A549 (cell line): ENCODE results near the gene PTTG2.

Source experiments
- CEBPB ChIP-seq, 2 experiments: fragments of >200 bp in 1 of 2; sonication (Bioruptor Twin) in 1 of 2; formaldehyde crosslinking in 1 of 2; IDR thresholded peaks; 2 replicates each; pipeline ENCODE4 v1.6.1; 2012 to 2016
- CHD2 ChIP-seq: fragments of 150-350 bp; IDR thresholded peaks from 2 replicates; pipeline ENCODE4 v1.6.1; 2014; ENCODE audit warnings: low read length; ENCODE audit not compliant: partially characterized antibody
- CHD4 ChIP-seq: fragments of 200-600 bp; sonication (generic); IDR thresholded peaks from 2 replicates; pipeline ENCODE4 v1.6.1; 2016; ENCODE audit warnings: antibody characterized with exemption, mild to moderate bottlenecking, borderline replicate concordance
- EP300 ChIP-seq, 2 experiments: fragments of >200 bp; sonication (Bioruptor Twin); formaldehyde crosslinking; IDR thresholded peaks; 2 replicates in 1 of 2; 3 replicates in 1 of 2; pipeline ENCODE4 v1.6.1; 2016 to 2017
- ESRRA ChIP-seq: fragments of 150-350 bp; IDR thresholded peaks from 2 replicates; pipeline ENCODE4 v1.6.1; 2014; ENCODE audit warnings: mild to moderate bottlenecking, low read length, borderline replicate concordance
- JUN ChIP-seq, 2 experiments: fragments of >200 bp; sonication (Bioruptor Twin); formaldehyde crosslinking; IDR thresholded peaks; 2 replicates in 1 of 2; 3 replicates in 1 of 2; pipeline ENCODE4 v1.6.1; 2016 to 2017
- JUNB ChIP-seq: fragments of >200 bp; sonication (Bioruptor Twin); formaldehyde crosslinking; IDR thresholded peaks from 2 replicates; pipeline ENCODE4 v1.6.1; 2016
- POLR2A ChIP-seq: IDR thresholded peaks from 2 replicates; pipeline ENCODE4 v1.6.1; 2012; ENCODE audit warnings: mild to moderate bottlenecking, low read length
- RAD21 ChIP-seq, 2 experiments: fragments of >200 bp in 1 of 2; sonication (Bioruptor Twin) in 1 of 2; formaldehyde crosslinking in 1 of 2; IDR thresholded peaks in 1 of 2; conservative IDR thresholded peaks in 1 of 2; 2 replicates in 1 of 2; 3 replicates in 1 of 2; pipeline ENCODE4 v1.6.1; 2012 to 2018; ENCODE audit warnings: inconsistent platforms in 1 of 2
- RCOR1 ChIP-seq: fragments of 150-350 bp; IDR thresholded peaks from 2 replicates; pipeline ENCODE4 v1.6.1; 2014; ENCODE audit warnings: antibody characterized with exemption, low read length, low read depth
- RFX5 ChIP-seq: fragments of 450-650 bp; IDR thresholded peaks from 2 replicates; pipeline ENCODE4 v1.7.1; 2014; ENCODE audit warnings: antibody characterized with exemption, mild to moderate bottlenecking, moderate library complexity
- TF ChIP-seq, protein P1 (sequence below): fragments of >200 bp; sonication (Bioruptor Twin); formaldehyde crosslinking; IDR thresholded peaks from 3 replicates; pipeline ENCODE4 v1.5.1; 2016
- TF ChIP-seq, protein P2 (sequence below): fragments of 150-350 bp; IDR thresholded peaks from 2 replicates; pipeline ENCODE4 v1.6.1; 2014; ENCODE audit warnings: low read depth, mild to moderate bottlenecking, low read length
- TF ChIP-seq, protein P3 (sequence below): fragments of 200-600 bp; sonication (generic); IDR thresholded peaks from 2 replicates; pipeline ENCODE4 v1.6.1; 2016; ENCODE audit warnings: antibody characterized with exemption, mild to moderate bottlenecking, moderate library complexity

DNA sequence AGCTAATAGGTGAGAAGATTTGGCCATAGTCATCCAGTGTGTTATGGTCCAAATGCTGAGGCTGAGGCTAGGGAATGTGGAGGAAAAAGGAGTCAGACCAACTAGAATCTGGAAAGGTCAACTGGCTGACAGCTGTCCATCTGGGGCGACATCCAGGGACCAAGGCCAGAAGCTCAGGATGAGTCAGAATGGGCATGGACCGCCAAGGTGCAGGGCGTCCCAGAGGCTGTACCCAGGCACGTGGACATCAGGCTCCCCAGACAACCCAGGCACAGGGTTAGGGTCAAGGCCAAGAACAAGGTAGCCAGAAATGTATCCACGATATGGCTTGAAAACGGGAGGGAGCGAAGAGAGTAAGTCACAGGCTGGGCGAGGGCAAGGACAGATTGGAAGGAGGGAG lies 26.1 kb upstream of the PTTG2 start:
- TF ChIP-seq, protein P1, sequence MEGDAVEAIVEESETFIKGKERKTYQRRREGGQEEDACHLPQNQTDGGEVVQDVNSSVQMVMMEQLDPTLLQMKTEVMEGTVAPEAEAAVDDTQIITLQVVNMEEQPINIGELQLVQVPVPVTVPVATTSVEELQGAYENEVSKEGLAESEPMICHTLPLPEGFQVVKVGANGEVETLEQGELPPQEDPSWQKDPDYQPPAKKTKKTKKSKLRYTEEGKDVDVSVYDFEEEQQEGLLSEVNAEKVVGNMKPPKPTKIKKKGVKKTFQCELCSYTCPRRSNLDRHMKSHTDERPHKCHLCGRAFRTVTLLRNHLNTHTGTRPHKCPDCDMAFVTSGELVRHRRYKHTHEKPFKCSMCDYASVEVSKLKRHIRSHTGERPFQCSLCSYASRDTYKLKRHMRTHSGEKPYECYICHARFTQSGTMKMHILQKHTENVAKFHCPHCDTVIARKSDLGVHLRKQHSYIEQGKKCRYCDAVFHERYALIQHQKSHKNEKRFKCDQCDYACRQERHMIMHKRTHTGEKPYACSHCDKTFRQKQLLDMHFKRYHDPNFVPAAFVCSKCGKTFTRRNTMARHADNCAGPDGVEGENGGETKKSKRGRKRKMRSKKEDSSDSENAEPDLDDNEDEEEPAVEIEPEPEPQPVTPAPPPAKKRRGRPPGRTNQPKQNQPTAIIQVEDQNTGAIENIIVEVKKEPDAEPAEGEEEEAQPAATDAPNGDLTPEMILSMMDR: no peak
- TF ChIP-seq POLR2A (no peak), JUN (IDR thresholded peaks at IDR 0.05) (no peak), RAD21 (conservative IDR thresholded peaks at IDR 0.05 in 1 of 2, IDR thresholded peaks at IDR 0.05 in 1 of 2) (no peak), JUNB (no peak), CHD4 (no peak), RFX5 (no peak), CHD2 (no peak), EP300 (IDR thresholded peaks at IDR 0.05) (no peak), ESRRA (no peak), RCOR1 (no peak), CEBPB (IDR thresholded peaks at IDR 0.05) (no peak)
- TF ChIP-seq, protein P2, sequence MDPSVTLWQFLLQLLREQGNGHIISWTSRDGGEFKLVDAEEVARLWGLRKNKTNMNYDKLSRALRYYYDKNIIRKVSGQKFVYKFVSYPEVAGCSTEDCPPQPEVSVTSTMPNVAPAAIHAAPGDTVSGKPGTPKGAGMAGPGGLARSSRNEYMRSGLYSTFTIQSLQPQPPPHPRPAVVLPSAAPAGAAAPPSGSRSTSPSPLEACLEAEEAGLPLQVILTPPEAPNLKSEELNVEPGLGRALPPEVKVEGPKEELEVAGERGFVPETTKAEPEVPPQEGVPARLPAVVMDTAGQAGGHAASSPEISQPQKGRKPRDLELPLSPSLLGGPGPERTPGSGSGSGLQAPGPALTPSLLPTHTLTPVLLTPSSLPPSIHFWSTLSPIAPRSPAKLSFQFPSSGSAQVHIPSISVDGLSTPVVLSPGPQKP: no peak
- TF ChIP-seq, protein P3, sequence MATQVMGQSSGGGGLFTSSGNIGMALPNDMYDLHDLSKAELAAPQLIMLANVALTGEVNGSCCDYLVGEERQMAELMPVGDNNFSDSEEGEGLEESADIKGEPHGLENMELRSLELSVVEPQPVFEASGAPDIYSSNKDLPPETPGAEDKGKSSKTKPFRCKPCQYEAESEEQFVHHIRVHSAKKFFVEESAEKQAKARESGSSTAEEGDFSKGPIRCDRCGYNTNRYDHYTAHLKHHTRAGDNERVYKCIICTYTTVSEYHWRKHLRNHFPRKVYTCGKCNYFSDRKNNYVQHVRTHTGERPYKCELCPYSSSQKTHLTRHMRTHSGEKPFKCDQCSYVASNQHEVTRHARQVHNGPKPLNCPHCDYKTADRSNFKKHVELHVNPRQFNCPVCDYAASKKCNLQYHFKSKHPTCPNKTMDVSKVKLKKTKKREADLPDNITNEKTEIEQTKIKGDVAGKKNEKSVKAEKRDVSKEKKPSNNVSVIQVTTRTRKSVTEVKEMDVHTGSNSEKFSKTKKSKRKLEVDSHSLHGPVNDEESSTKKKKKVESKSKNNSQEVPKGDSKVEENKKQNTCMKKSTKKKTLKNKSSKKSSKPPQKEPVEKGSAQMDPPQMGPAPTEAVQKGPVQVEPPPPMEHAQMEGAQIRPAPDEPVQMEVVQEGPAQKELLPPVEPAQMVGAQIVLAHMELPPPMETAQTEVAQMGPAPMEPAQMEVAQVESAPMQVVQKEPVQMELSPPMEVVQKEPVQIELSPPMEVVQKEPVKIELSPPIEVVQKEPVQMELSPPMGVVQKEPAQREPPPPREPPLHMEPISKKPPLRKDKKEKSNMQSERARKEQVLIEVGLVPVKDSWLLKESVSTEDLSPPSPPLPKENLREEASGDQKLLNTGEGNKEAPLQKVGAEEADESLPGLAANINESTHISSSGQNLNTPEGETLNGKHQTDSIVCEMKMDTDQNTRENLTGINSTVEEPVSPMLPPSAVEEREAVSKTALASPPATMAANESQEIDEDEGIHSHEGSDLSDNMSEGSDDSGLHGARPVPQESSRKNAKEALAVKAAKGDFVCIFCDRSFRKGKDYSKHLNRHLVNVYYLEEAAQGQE: no peak
